Measurements from ENCODE around the gene GRM3. TPM values are rescaled to one million over a fixed set of nuclear protein-coding genes. Genes with fewer than 3 reads are reported as not detected.

GRM3 gene
- total RNA-seq, 1 donor from 2014 or later: not detected

DNA sequence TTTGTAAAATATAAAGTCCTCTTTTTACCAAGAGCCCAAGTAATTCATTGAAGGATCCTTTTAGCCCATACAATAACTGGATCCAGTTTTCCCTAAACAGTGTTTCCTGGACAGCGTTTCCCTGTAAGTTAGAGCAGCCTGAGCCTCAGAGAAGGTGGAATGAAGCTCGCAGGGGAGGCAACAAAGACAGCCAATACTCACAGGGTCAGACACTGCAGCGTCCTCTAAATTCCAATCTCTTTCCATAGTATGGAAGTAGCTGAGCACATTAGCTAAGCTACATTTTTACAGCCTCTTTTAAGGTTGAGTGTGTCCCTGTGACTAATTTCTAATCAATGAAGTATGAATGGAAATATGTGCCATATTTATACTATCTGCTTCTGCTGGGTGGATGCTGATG lies 193.5 kb downstream of the GRM3 start:
- H3K27me3 Mint-ChIP-seq (ENCODE audit: low read depth, unreplicated experiment): no peaks in the 10 kb centered on the region
- no peaks in the 10 kb centered on the region for H3K9me3 Mint-ChIP-seq (ENCODE audit: unreplicated experiment)
- Histone ChIP-seq H2AFZ (ENCODE audit: low read depth, low read length) (no peak overlapping the region), H4K20me1 (ENCODE audit: insufficient read depth, low read length) (no peaks in the 10 kb centered on the region), H3K36me3 (ENCODE audit: insufficient read depth, low read length) (no peaks in the 10 kb centered on the region), H3K27ac (ENCODE audit: low read depth, low read length) (no peak overlapping the region), H3K9me3 (ENCODE audit: insufficient read depth, low read depth, low read length) (no peaks in the 10 kb centered on the region), H3K9ac (ENCODE audit: low read length) (no peak overlapping the region), H3K4me3 (ENCODE audit: insufficient read depth, low read depth, low read length) (no peak overlapping the region), H3K4me1 (ENCODE audit: insufficient read depth, low read length) (no peaks in the 10 kb centered on the region), H3K27me3 (ENCODE audit: insufficient read depth, low read length) (no peaks in the 10 kb centered on the region), H3K79me2 (ENCODE audit: insufficient read depth, low read length) (no peaks in the 10 kb centered on the region), H3K4me2 (ENCODE audit: low read length) (no peak overlapping the region)
- TF ChIP-seq, protein P1, sequence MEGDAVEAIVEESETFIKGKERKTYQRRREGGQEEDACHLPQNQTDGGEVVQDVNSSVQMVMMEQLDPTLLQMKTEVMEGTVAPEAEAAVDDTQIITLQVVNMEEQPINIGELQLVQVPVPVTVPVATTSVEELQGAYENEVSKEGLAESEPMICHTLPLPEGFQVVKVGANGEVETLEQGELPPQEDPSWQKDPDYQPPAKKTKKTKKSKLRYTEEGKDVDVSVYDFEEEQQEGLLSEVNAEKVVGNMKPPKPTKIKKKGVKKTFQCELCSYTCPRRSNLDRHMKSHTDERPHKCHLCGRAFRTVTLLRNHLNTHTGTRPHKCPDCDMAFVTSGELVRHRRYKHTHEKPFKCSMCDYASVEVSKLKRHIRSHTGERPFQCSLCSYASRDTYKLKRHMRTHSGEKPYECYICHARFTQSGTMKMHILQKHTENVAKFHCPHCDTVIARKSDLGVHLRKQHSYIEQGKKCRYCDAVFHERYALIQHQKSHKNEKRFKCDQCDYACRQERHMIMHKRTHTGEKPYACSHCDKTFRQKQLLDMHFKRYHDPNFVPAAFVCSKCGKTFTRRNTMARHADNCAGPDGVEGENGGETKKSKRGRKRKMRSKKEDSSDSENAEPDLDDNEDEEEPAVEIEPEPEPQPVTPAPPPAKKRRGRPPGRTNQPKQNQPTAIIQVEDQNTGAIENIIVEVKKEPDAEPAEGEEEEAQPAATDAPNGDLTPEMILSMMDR (IDR thresholded peaks at IDR 0.05; ENCODE audit: insufficient read depth, low read depth, low read length): no peak
- TF ChIP-seq EZH2 (IDR thresholded peaks at IDR 0.05; ENCODE audit: insufficient read depth, low read length): no peak
- no peak overlapping the region for H3K4me3 Mint-ChIP-seq (ENCODE audit: unreplicated experiment)
- DNase-seq (ENCODE audit: low read depth) (no peak), FAIRE-seq (no peak)
- H3K36me3 Mint-ChIP-seq (ENCODE audit: low read depth, unreplicated experiment): no peaks in the 10 kb centered on the region
- H3K27ac Mint-ChIP-seq (ENCODE audit: unreplicated experiment): no peak overlapping the region
- H3K4me1 Mint-ChIP-seq (ENCODE audit: low read depth, unreplicated experiment): no peaks in the 10 kb centered on the region

DNA sequence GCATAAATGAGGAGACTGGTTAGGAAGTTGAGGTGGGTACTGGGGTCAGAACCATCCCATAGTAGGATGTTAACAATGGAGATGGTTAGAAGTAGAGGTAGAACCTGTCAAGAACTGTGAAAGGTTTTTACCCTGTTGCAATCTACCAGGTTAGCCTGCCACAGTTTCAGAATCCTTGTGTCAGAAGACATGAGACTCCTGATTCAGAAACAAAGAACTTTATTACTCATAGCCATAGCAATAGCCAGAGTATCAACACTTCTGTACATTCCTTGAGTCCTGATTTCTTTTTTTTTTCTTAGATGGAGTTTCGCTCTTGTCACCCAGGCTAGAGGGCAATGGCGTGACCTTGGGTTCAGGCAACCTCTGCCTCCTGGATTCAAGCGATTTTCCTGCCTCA lies 200.9 kb downstream of the GRM3 start:
- H3K27ac Mint-ChIP-seq (ENCODE audit: unreplicated experiment): no peak overlapping the region
- FAIRE-seq: no peak

More for the DNA sequence above, 200.9 kb downstream of the GRM3 start:
- Histone ChIP-seq H4K20me1 (ENCODE audit: insufficient read depth, low read length) (no peaks in the 10 kb centered on the region), H3K4me2 (ENCODE audit: low read length) (no peak overlapping the region), H3K27ac (ENCODE audit: low read depth, low read length) (no peak overlapping the region), H3K4me3 (ENCODE audit: insufficient read depth, low read depth, low read length) (no peak overlapping the region), H3K36me3 (ENCODE audit: insufficient read depth, low read length) (no peaks in the 10 kb centered on the region), H2AFZ (ENCODE audit: low read depth, low read length) (no peak overlapping the region), H3K27me3 (ENCODE audit: insufficient read depth, low read length) (no peaks in the 10 kb centered on the region), H3K9me3 (ENCODE audit: insufficient read depth, low read depth, low read length) (no peaks in the 10 kb centered on the region), H3K79me2 (ENCODE audit: insufficient read depth, low read length) (no peaks in the 10 kb centered on the region), H3K4me1 (ENCODE audit: insufficient read depth, low read length) (no peaks in the 10 kb centered on the region), H3K9ac (ENCODE audit: low read length) (no peak overlapping the region)
- H3K9me3 Mint-ChIP-seq (ENCODE audit: unreplicated experiment): no peaks in the 10 kb centered on the region
- no peaks in the 10 kb centered on the region for H3K36me3 Mint-ChIP-seq (ENCODE audit: low read depth, unreplicated experiment)
- TF ChIP-seq, protein P1 (IDR thresholded peaks at IDR 0.05; ENCODE audit: insufficient read depth, low read depth, low read length): no peak
- TF ChIP-seq EZH2 (IDR thresholded peaks at IDR 0.05; ENCODE audit: insufficient read depth, low read length): no peak
- H3K4me1 Mint-ChIP-seq (ENCODE audit: low read depth, unreplicated experiment): peaks cover 8% of the 10 kb centered on the region
- H3K27me3 Mint-ChIP-seq (ENCODE audit: low read depth, unreplicated experiment): no peaks in the 10 kb centered on the region
- no peak overlapping the region for H3K4me3 Mint-ChIP-seq (ENCODE audit: unreplicated experiment)
- DNase-seq (ENCODE audit: low read depth): no peak
